GM18498 (cell line): ENCODE data around the gene PELI1.
A peak's percentile ranks its signal among the peaks of the same experiment; 100 is the strongest.
"Not testable (repeated sequence)": the region's sequence is repeated elsewhere in the genome, so short reads cannot be mapped to it uniquely, and the experiment has no call there.

ENCODE experiments used
- ATAC-seq: cut with Tn5 transposase; IDR thresholded peaks from one replicate; pipeline ENCODE4 v1.9.1; 2021; ENCODE audit warnings: mild to moderate bottlenecking, moderate library complexity; ENCODE audit not compliant: unreplicated experiment

Gene PELI1

GRCh38 chr2:64124168-64124567, 20.1 kb downstream of the PELI1 start:
- no peak for ATAC-seq

GRCh38 chr2:64123740-64124139, 20.5 kb downstream of the PELI1 start:
- no peak for ATAC-seq

- no peak for ATAC-seq
Observed at GRCh38 chr2:64122358-64122757, 21.9 kb downstream of the PELI1 start.

GRCh38 chr2:64120928-64121327, 23.3 kb downstream of the PELI1 start:
- ATAC-seq, result no peak

- no peak for ATAC-seq
Observed at GRCh38 chr2:64120008-64120407, 24.2 kb downstream of the PELI1 start.

GRCh38 chr2:64119369-64119768, 24.9 kb downstream of the PELI1 start:
- no peak for ATAC-seq

- ATAC-seq, result no peak
Observed at GRCh38 chr2:64115808-64116598, 28.2 kb downstream of the PELI1 start.

GRCh38 chr2:64114912-64115277, 29.3 kb downstream of the PELI1 start:
- ATAC-seq, result peak; percentile 43

- ATAC-seq, result peak; percentile 46
Observed at GRCh38 chr2:64114063-64114911, 29.9 kb downstream of the PELI1 start.

GRCh38 chr2:64112016-64112415, 32.2 kb downstream of the PELI1 start:
- no peak for ATAC-seq

- ATAC-seq, result no peak
Observed at GRCh38 chr2:64111426-64111825, 32.8 kb downstream of the PELI1 start.

- no peak for ATAC-seq
Observed at GRCh38 chr2:64108666-64109241, 35.5 kb downstream of the PELI1 start.

GRCh38 chr2:64106481-64106880, 37.7 kb downstream of the PELI1 start:
- no peak for ATAC-seq

- peak; percentile 35 for ATAC-seq
Observed at GRCh38 chr2:64105670-64106461, 38.4 kb downstream of the PELI1 start.

GRCh38 chr2:64104933-64105332, 39.3 kb downstream of the PELI1 start:
- ATAC-seq, result no peak

- not testable (repeated sequence) for ATAC-seq
Observed at GRCh38 chr2:64102736-64103135, 41.5 kb downstream of the PELI1 start.

- peak; percentile 51 for ATAC-seq
Observed at GRCh38 chr2:64101141-64101591, 43.1 kb downstream of the PELI1 start.

- ATAC-seq, result not testable (repeated sequence)
Observed at GRCh38 chr2:64100584-64100983, 43.6 kb downstream of the PELI1 start.

- ATAC-seq, result no peak
Observed at GRCh38 chr2:64094663-64095382, 49.4 kb downstream of the PELI1 start.

GRCh38 chr2:64093341-64093740, 50.9 kb downstream of the PELI1 start:
- ATAC-seq, result no peak
